ENCODE data around the gene MRPS2.

The MRPS2 gene

GRCh38 chr9:135480940-135481310, 19.6 kb upstream of the MRPS2 start:
- no peak for FAIRE-seq

GRCh38 chr9:135482015-135482754, 18.3 kb upstream of the MRPS2 start:
- no peak for FAIRE-seq

- FAIRE-seq: no peak
Measured at GRCh38 chr9:135484460-135485277, 15.8 kb upstream of the MRPS2 start.

DNA sequence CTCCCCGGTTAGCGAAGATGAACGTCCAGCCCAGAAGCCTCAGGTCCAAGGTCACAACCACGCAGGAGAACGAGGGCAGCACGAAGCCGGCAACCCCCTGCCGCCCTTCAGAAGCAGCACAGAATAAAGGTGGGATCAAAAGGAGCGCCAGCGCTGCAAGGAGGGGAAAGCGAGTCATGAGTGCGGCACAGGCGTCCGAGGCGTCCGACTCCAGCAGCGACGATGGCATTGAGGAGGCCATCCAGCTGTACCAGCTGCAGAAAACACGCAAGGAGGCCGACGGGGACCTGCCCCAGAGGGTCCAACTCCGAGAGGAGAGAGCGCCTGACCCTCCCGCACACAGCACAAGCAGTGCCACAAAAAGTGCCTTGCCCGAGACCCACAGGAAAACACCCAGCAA, 15.1 kb upstream of the MRPS2 start:
- FAIRE-seq: no peak

GRCh38 chr9:135485832-135486231, 14.7 kb upstream of the MRPS2 start:
- FAIRE-seq: no peak

GRCh38 chr9:135486267-135487065, 14.0 kb upstream of the MRPS2 start:
- no peak for FAIRE-seq

- FAIRE-seq: no peak
Measured at GRCh38 chr9:135487281-135488012, 13.0 kb upstream of the MRPS2 start.

DNA sequence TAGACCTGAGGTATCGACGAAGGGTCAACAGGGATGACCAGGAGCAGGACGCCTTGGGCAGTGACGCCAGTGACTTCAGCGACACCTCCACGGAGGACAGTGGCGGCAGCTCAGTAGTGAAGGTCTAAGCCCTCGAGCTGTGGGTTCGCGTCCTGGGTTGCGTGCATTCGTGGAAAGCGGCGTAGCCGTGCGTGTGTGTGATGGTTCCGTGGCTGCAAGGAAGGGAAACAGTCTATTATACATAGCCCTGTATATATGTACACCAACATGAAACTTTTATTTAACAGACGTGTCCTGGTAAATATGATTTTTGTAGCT, 12.5 kb upstream of the MRPS2 start:
- FAIRE-seq: no peak

DNA sequence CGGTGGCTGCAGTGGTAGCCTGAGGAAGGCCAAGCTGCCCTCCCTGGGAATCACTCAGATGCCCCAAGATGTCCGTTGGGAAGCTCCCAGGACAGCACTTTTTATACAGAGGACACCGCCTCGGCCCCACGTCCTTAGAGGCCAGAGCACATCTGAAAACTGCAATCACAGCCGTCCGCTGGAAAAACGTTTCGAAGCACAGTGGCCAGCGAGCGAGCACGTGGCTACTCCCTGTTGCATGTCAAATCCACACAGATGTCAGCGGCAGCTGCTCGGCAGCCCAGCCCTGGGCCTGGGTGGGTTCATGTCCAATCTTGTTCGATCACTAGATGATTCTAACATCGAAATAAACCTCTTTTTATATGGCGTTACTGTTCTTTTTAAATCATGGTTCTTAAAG, 12.0 kb upstream of the MRPS2 start:
- no peak for FAIRE-seq

DNA sequence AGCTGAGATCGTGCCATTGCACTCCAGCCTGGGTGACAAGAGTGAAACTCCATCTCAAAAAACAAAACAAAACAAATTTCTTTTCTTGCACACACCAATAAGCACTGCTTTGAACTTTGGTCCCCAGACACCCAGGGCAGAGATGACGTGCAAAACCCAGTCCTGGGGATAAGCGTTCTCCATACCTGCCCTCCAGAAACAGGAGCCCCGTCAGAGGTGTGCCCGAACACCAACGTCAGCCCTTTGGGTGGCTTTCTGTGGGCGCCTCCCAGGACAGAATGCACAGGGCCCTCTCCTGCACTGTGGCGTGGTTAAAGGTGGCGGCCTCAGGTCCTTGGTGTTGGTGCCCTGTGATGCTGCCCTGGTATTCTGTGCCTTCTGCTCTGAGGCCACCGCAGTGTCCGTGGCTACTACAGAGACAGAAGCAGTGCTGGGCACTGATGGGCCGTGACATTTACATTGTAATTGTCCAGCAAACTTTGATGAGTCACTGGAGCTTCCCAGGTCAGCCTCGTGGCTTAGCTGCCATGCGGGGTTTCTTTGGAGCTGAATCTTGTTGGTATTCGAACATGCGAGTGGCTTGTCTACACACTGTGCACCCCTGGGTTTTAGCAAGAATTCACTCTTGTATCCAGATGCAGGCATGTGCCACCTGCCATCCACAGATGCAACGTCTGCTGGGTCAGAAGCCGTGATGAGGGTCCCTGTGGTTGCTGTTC, 11.1 kb upstream of the MRPS2 start:
- FAIRE-seq: no peak

DNA sequence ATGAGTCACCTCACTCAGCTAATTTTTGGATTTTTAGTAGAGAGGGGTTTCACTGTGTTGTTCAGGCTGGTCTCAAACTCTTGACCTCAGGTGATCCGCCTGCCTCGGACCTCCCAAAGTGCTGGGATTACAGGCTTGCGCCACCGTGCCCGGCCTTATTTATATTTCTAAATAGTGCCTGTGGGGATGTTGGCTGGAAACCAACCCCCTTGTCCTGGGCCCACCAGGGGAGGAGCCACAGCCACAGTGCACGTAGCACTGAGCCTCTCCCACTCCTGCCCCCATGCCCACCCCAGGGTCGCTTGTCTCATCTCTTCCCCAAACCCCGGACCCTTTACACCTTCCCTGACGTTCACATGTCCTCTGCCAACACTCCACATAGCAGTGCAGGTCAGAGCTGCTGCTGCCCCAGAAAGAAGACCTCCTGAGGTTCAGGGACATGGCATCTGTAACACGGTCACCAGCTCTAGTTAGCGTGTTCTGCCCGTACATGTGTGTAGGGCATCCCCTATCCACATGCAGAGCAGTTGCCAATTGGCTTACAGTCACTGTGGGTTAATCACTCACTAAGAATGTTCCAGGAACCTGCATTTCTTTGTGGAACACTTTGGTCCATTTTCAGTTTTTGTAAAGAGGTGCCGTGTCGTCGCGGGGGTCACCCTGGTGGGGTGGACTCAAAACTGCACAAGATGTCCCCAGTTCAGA, 10.2 kb upstream of the MRPS2 start:
- no peak for FAIRE-seq

- no peak for FAIRE-seq
Measured at GRCh38 chr9:135490980-135491464, 9.5 kb upstream of the MRPS2 start.

DNA sequence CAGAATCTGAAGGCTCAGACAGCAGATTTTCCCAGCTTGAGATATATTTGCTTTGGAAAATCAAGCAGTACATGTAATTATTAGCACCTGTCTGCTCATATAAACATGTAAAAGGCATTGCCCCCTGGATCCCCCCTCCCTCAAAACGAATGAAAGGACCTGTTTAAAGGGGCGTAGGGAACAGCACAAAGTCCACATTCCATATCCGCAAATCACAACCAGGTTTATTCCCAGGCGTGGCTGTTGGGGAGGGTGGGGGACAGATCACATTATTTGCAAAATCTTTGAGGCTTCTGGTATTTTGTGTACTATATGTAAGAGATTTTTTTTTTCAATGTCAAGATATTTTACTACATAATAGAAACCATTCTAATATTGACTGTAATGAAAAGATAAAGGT, 8.7 kb upstream of the MRPS2 start:
- FAIRE-seq: no peak

DNA sequence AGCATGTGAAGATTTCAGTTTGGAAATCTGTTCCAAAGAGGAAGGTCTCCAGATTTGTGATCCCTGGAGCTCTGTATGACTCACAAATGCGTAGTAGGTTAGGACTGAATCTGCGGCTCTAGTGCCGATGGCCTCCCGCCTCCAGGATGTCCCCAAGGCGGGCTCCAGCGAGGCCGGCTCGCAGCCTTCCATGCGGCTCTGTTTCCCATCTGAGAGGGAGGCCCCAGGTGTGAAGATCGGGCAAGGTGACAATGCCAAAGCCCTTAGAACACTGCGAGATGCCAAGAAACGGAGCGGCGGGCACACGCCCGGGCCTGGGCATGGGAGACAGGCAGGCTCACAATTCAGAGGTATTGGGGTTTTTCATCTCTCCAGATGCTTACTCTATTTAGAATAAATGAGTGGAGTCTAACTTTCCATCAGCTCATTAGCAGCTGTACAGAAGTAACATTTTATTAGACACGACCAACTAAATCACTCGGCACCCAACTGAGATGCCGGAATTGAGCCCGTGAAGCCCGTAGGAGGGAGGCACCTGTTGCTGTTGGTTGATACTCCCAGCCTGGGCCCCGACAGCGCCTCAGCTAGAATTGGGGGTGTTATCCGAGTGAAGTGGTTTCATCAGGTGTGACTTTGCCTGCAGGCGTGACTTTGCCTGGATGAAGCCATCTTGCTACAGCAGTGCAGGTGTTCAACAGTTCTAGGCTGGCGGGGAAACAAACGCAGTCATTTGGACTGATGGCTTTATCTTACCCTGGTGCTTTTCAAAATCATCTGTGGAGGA, 7.4 kb upstream of the MRPS2 start:
- FAIRE-seq: no peak

DNA sequence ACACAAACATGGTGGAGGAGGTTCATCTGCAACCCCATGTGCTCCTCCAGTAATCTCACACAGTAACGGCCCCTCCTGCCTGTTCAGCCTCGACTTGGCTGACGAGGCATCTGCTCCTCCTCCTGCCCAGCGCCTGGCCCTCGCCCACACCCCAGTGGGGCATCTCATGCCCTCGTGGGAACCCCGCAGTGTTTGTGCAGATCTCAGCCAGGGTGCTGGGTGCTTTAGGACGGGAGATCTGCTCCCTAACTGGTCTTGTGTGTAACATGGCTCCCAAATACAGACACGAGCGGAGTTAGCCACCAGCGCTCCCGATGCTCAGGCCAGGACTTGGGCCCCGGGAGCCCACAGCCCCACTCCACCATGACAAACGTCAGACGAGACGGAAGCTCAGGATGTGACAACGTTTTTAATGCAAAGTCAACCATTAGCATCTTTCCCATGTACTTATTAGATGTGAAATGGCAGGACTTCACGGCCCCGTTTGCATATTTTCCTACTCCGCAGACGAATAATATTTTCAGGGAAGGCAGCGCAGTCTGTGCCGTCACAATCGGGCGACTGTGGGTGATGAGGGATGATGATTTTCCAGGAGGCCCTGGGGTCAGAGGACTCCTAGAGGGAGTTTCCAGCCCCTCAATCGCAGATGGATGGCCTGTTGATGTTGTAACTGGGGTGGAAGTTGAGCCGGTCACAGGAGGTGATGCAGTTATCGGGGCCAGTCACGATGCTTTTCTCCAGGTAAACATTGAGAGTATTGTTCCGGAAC, 5.5 kb upstream of the MRPS2 start:
- no peak for FAIRE-seq

- no peak for FAIRE-seq
Measured at GRCh38 chr9:135498381-135499126, 1.9 kb upstream of the MRPS2 start.

DNA sequence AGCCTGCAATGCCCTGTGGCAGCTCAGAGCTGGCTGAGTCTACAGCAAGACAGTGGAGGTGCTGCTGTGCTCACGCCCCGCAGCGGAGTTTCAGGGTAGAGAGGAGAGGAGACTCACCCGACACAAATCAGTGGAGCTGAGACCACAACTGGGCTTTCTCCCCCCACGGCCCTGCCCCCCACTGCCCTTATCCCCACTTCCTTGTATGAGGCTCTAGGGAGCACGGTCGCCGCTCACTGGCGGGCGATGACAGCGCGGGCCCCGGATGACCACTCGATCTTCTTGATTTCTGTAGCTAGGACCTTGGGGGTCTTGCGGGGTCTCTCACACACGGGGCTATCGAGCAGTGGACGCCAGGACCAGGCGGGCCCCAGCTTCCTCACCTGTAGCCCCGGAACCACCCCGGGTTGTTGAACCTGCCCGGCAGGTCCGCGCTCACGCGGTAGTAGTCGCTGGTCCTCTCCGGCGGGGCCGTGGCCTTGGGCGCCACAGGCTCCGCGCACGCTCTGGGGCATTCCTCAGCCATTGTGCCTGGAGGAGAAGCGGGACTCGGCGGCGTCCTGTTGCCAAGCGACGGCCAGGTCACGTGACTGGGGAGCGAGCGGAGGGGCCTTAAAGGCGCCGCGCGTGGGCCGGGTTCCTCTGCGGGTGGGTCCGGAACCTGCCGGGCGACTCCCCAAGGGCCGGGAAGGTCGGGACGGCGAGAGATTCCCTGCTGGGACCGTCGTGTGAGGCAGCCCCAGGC, 984 bp upstream of the MRPS2 start:
- FAIRE-seq: no peak

DNA sequence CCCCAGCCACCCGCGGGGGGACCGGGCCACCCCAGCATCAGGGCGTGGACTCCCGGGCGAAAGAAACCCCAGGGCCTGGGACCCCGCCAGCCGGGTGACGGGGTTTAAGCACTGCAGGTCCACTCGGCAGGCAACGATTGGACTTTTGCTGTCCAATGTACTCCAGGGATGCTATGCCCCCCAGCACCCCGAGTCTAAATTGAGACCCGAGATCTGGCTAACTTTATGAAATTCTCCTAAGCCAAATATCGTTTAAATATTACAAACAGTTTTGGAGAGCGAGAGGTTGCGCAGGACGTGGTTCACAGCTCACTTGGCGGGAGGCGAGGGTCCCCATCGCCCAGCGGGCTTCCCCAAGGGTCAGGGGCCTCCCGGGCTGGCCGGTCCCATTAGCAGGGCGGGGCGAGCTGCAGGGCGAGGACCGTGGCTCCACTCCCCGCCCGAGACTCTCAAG, 384 bp upstream of the MRPS2 start:
- FAIRE-seq: no peak
